HepG2 (cell line): ENCODE results near the gene MROH2A. TPM values are rescaled to one million over a fixed set of nuclear protein-coding genes. Genes with fewer than 3 reads are reported as not detected.

Experiments
- DPF2 ChIP-seq: sonication (generic); formaldehyde crosslinking; IDR thresholded peaks from 2 replicates; pipeline ENCODE4 v1.4.0; 2020; ENCODE audit warnings: mild to moderate bottlenecking, low read depth, missing genetic modification reagents, borderline replicate concordance
- ELF3 ChIP-seq: IDR thresholded peaks from 2 replicates; pipeline ENCODE4 v1.6.1; 2016; ENCODE audit warnings: missing genetic modification reagents, missing compliant biosample characterization
- GABPB1 ChIP-seq: IDR thresholded peaks from 2 replicates; pipeline ENCODE4 v1.6.1; 2016; ENCODE audit warnings: mild to moderate bottlenecking, missing genetic modification reagents, moderate library complexity, missing compliant biosample characterization
- HNF4G ChIP-seq, 2 experiments: sonication (generic) in 1 of 2; formaldehyde crosslinking in 1 of 2; IDR thresholded peaks; 2 replicates each; pipeline versions ENCODE4 v1.4.0 to v1.6.1; 2011 to 2020; ENCODE audit warnings: borderline replicate concordance in 2 of 2, low read depth in 2 of 2, mild to moderate bottlenecking in 2 of 2, low read length in 1 of 2, missing genetic modification reagents in 1 of 2, moderate library complexity in 1 of 2
- HOXA3 ChIP-seq: sonication (generic); formaldehyde crosslinking; IDR thresholded peaks from 2 replicates; pipeline ENCODE4 v1.5.0; 2020; ENCODE audit warnings: missing genetic modification reagents
- MBD4 ChIP-seq: IDR thresholded peaks from 2 replicates; pipeline ENCODE4 v1.6.1; 2012; ENCODE audit warnings: low read length, inconsistent platforms, borderline replicate concordance
- RELA ChIP-seq: sonication (generic); formaldehyde crosslinking; IDR thresholded peaks from 2 replicates; pipeline ENCODE4 v1.4.0; 2020; ENCODE audit warnings: missing genetic modification reagents
- SRSF4 ChIP-seq: fragments of 200-400 bp; formaldehyde crosslinking; IDR thresholded peaks from one replicate; pipeline ENCODE4 v1.6.1; 2018; ENCODE audit warnings: mild to moderate bottlenecking, low read depth, low read length, moderate library complexity; ENCODE audit not compliant: poor library complexity, severe bottlenecking
- ZBTB21 ChIP-seq: sonication (generic); formaldehyde crosslinking; IDR thresholded peaks from 2 replicates; pipeline ENCODE4 v1.4.0; 2020; ENCODE audit warnings: missing genetic modification reagents
- ZFP37 ChIP-seq: sonication (generic); formaldehyde crosslinking; IDR thresholded peaks from 2 replicates; pipeline ENCODE4 v1.4.0; 2020; ENCODE audit warnings: missing genetic modification reagents, borderline replicate concordance
- ZNF354B ChIP-seq: sonication (generic); formaldehyde crosslinking; IDR thresholded peaks from 2 replicates; pipeline ENCODE4 v1.8.0; 2022; ENCODE audit warnings: mild to moderate bottlenecking, missing genetic modification reagents
- ZNF543 ChIP-seq: sonication (generic); formaldehyde crosslinking; IDR thresholded peaks from 2 replicates; pipeline ENCODE4 v1.4.0; 2020; ENCODE audit warnings: mild to moderate bottlenecking, missing genetic modification reagents
- polyA plus RNA-seq, 8 experiments: library from polyadenylated mRNA; depleted of rRNA in 3 of 8; stranded (reverse) in 7 of 8; unstranded in 1 of 8; fragments of >200 nt; fragmentation: Illumina TruSeq in 4 of 8; extraction: Trizol in 4 of 8; gene quantifications; 2 replicates each; pipeline versions ENCODE4 v1.2.1 to v1.2.3, GENCODE V29; 2011 to 2016; ENCODE audit warnings: low read depth in 4 of 8, missing spikeins in 1 of 8, mixed read lengths in 1 of 8; ENCODE audit not compliant: insufficient read depth in 1 of 8
- total RNA-seq, 5 experiments: library from RNA; depleted of rRNA; stranded (reverse); fragments of >200 nt; fragmentation: Illumina TruSeq; extraction: Trizol; gene quantifications; 2 replicates each; pipeline ENCODE4 v1.2.3, GENCODE V29; 2016; ENCODE audit warnings: low read depth in 1 of 5
- TF ChIP-seq, protein P1 (sequence below): sonication (generic); formaldehyde crosslinking; IDR thresholded peaks from 2 replicates; pipeline ENCODE4 v1.5.0; 2020; ENCODE audit warnings: mild to moderate bottlenecking, missing genetic modification reagents, borderline replicate concordance
- TF ChIP-seq, protein P2 (sequence below): sonication (generic); formaldehyde crosslinking; IDR thresholded peaks from 2 replicates; pipeline ENCODE4 v1.8.0; 2022; ENCODE audit warnings: missing genetic modification reagents, low read depth, mild to moderate bottlenecking, borderline replicate concordance
- TF ChIP-seq, protein P3 (sequence below): sonication (generic); formaldehyde crosslinking; IDR thresholded peaks from 2 replicates; pipeline ENCODE4 v1.4.0; 2020; ENCODE audit warnings: mild to moderate bottlenecking, missing genetic modification reagents
- TF ChIP-seq, protein P4 (sequence below): sonication (generic); formaldehyde crosslinking; IDR thresholded peaks from 2 replicates; pipeline ENCODE4 v1.5.1; 2020; ENCODE audit warnings: mild to moderate bottlenecking, missing genetic modification reagents, borderline replicate concordance
- TF ChIP-seq, protein P5 (sequence below): sonication (generic); formaldehyde crosslinking; IDR thresholded peaks from 2 replicates; pipeline ENCODE4 v1.8.1; 2023; ENCODE audit warnings: mild to moderate bottlenecking, missing genetic modification reagents

Gene MROH2A
- total and polyA plus RNA-seq, 2 of the 13 experiments (the other 11 are each of a cell fraction or from before 2014, with no cell fraction given): 0.03 to 0.04 TPM

DNA sequence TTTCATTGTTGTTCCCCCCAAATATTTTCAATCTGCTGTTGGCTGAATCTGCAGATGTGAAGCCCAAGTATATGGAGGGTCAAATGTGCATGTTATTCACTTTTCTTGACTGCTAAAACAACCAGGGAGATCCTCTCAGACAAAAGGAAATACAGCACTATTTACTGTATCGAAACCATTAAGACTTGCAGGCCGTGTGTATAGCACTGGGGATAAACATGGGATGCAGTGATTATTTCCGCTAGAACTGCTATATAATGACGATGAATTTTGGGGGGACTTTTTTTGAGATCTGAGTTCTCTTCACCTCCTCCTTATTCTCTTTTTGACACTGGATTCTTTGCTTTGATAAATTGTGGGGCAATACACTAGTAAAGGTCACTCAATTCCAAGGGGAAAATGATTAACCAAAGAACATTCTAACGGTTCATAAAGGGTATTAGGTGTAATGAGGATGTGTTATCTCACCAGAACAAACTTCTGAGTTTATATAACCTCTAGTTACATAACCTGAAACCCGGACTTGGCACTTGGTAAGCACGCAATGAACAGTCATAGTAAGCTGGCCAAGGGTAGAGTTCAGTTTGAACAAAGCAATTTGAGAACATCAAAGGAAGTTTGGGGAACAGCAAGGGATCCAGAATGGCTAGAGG lies 21.6 kb upstream of the MROH2A start (continued):
- TF ChIP-seq, protein P1, sequence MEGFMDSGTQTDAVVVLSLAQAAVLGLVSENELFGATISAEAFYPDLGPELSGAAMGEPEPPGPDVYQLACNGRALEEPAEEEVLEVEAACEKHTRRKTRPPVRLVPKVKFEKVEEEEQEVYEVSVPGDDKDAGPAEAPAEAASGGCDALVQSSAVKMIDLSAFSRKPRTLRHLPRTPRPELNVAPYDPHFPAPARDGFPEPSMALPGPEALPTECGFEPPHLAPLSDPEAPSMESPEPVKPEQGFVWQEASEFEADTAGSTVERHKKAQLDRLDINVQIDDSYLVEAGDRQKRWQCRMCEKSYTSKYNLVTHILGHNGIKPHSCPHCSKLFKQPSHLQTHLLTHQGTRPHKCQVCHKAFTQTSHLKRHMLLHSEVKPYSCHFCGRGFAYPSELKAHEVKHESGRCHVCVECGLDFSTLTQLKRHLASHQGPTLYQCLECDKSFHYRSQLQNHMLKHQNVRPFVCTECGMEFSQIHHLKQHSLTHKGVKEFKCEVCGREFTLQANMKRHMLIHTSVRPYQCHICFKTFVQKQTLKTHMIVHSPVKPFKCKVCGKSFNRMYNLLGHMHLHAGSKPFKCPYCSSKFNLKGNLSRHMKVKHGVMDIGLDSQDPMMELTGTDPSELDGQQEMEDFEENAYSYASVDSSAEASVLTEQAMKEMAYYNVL (CRISPR knock-in tag): peak; percentile 52; the same call in 1 of the 2 replicates
- TF ChIP-seq RELA (CRISPR knock-in tag): no peak
- peak; percentile 97 for TF ChIP-seq HNF4G (IDR thresholded peaks at IDR 0.05; ENCODE audit: borderline replicate concordance, low read depth, low read length)
- peak; percentile 92 for TF ChIP-seq HNF4G (CRISPR knock-in tag; IDR thresholded peaks at IDR 0.05; ENCODE audit: borderline replicate concordance, low read depth)
- TF ChIP-seq, protein P2, sequence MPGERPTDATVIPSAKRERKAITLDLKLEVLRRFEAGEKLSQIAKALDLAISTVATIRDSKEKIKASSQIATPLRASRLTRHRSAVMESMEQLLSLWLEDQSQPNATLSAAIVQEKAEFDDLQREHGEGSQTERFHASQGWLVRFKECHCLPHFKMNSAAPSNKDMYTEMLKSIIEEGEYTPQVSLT: no peak
- TF ChIP-seq, protein P3, sequence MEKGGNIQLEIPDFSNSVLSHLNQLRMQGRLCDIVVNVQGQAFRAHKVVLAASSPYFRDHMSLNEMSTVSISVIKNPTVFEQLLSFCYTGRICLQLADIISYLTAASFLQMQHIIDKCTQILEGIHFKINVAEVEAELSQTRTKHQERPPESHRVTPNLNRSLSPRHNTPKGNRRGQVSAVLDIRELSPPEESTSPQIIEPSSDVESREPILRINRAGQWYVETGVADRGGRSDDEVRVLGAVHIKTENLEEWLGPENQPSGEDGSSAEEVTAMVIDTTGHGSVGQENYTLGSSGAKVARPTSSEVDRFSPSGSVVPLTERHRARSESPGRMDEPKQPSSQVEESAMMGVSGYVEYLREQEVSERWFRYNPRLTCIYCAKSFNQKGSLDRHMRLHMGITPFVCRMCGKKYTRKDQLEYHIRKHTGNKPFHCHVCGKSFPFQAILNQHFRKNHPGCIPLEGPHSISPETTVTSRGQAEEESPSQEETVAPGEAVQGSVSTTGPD: peak; percentile 94
- no peak for TF ChIP-seq SRSF4
- TF ChIP-seq MBD4: peak; percentile 99
- TF ChIP-seq ZNF354B (CRISPR knock-in tag): no peak
- peak; percentile 94 for TF ChIP-seq ELF3 (CRISPR knock-in tag)
- TF ChIP-seq, protein P4, sequence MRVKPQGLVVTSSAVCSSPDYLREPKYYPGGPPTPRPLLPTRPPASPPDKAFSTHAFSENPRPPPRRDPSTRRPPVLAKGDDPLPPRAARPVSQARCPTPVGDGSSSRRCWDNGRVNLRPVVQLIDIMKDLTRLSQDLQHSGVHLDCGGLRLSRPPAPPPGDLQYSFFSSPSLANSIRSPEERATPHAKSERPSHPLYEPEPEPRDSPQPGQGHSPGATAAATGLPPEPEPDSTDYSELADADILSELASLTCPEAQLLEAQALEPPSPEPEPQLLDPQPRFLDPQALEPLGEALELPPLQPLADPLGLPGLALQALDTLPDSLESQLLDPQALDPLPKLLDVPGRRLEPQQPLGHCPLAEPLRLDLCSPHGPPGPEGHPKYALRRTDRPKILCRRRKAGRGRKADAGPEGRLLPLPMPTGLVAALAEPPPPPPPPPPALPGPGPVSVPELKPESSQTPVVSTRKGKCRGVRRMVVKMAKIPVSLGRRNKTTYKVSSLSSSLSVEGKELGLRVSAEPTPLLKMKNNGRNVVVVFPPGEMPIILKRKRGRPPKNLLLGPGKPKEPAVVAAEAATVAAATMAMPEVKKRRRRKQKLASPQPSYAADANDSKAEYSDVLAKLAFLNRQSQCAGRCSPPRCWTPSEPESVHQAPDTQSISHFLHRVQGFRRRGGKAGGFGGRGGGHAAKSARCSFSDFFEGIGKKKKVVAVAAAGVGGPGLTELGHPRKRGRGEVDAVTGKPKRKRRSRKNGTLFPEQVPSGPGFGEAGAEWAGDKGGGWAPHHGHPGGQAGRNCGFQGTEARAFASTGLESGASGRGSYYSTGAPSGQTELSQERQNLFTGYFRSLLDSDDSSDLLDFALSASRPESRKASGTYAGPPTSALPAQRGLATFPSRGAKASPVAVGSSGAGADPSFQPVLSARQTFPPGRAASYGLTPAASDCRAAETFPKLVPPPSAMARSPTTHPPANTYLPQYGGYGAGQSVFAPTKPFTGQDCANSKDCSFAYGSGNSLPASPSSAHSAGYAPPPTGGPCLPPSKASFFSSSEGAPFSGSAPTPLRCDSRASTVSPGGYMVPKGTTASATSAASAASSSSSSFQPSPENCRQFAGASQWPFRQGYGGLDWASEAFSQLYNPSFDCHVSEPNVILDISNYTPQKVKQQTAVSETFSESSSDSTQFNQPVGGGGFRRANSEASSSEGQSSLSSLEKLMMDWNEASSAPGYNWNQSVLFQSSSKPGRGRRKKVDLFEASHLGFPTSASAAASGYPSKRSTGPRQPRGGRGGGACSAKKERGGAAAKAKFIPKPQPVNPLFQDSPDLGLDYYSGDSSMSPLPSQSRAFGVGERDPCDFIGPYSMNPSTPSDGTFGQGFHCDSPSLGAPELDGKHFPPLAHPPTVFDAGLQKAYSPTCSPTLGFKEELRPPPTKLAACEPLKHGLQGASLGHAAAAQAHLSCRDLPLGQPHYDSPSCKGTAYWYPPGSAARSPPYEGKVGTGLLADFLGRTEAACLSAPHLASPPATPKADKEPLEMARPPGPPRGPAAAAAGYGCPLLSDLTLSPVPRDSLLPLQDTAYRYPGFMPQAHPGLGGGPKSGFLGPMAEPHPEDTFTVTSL (CRISPR knock-in tag): peak; percentile 98
- no peak for TF ChIP-seq ZBTB21
- TF ChIP-seq ZNF543: no peak
- TF ChIP-seq, protein P5, sequence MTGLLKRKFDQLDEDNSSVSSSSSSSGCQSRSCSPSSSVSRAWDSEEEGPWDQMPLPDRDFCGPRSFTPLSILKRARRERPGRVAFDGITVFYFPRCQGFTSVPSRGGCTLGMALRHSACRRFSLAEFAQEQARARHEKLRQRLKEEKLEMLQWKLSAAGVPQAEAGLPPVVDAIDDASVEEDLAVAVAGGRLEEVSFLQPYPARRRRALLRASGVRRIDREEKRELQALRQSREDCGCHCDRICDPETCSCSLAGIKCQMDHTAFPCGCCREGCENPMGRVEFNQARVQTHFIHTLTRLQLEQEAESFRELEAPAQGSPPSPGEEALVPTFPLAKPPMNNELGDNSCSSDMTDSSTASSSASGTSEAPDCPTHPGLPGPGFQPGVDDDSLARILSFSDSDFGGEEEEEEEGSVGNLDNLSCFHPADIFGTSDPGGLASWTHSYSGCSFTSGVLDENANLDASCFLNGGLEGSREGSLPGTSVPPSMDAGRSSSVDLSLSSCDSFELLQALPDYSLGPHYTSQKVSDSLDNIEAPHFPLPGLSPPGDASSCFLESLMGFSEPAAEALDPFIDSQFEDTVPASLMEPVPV (CRISPR knock-in tag): no peak
- TF ChIP-seq HOXA3 (CRISPR knock-in tag): peak; percentile 52; the same call in 1 of the 2 replicates
- peak; percentile 74; the same call in 1 of the 2 replicates for TF ChIP-seq DPF2
- TF ChIP-seq GABPB1 (CRISPR knock-in tag): 0 out of 2 replicates have a peak, but pooled peaks have one; percentile 19
- TF ChIP-seq ZFP37 (CRISPR knock-in tag): peak; percentile 78; the same call in 1 of the 2 replicates
